ENCODE data around the gene CREB5.

GRCh38 chr7:28836716-28837115 is 424.4 kb downstream of the CREB5 start:
- TF ChIP-seq EZH2 (IDR thresholded peaks at IDR 0.05; ENCODE audit: borderline replicate concordance, low read depth, low read length, severe bottlenecking) (no peak), CTCF (IDR thresholded peaks at IDR 0.05; ENCODE audit: borderline replicate concordance, extremely low read depth, low read length, poor library complexity, severe bottlenecking) (no peak)

All from DND-41 (cell line).